Measurements from ENCODE around the gene GJE1. TPM values are rescaled to one million over a fixed set of nuclear protein-coding genes. Genes with fewer than 3 reads are reported as not detected.
"Not testable (repeated sequence)": the region's sequence is repeated elsewhere in the genome, so short reads cannot be mapped to it uniquely, and the experiment has no call there.

The GJE1 gene
- total RNA-seq, 1 donor from 2014 or later: not detected

DNA sequence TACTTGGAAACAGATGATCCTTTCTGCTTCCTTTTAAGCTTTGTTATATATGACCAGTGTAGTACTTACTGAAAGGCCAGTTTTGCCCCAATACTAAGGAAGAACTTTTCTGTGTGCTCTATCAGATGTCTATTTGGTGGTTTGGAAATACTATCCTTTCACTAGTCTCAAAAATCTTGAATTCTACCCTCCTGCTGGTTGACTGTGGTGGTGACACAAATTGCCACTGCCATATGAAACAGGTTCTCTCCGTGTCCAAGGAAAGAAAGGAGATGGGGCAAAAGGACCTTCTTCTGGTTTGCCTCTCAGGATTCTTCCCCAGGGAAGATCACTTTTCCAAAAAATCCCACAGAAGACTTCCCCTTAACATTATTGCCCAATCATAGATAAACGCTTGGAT is 6.2 kb downstream of the GJE1 start:
- Mint-ChIP-seq H3K9me3 (ENCODE audit: unreplicated experiment) (no peaks in the 10 kb centered on the region), H3K27me3 (ENCODE audit: unreplicated experiment) (no peaks in the 10 kb centered on the region), H3K4me1 (ENCODE audit: low read depth, unreplicated experiment) (no peaks in the 10 kb centered on the region), H3K36me3 (ENCODE audit: unreplicated experiment) (no peaks in the 10 kb centered on the region), H3K4me3 (ENCODE audit: unreplicated experiment) (no peak overlapping the region), H3K27ac (ENCODE audit: unreplicated experiment) (no peak overlapping the region)
- TF ChIP-seq, protein P1, sequence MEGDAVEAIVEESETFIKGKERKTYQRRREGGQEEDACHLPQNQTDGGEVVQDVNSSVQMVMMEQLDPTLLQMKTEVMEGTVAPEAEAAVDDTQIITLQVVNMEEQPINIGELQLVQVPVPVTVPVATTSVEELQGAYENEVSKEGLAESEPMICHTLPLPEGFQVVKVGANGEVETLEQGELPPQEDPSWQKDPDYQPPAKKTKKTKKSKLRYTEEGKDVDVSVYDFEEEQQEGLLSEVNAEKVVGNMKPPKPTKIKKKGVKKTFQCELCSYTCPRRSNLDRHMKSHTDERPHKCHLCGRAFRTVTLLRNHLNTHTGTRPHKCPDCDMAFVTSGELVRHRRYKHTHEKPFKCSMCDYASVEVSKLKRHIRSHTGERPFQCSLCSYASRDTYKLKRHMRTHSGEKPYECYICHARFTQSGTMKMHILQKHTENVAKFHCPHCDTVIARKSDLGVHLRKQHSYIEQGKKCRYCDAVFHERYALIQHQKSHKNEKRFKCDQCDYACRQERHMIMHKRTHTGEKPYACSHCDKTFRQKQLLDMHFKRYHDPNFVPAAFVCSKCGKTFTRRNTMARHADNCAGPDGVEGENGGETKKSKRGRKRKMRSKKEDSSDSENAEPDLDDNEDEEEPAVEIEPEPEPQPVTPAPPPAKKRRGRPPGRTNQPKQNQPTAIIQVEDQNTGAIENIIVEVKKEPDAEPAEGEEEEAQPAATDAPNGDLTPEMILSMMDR (IDR thresholded peaks at IDR 0.05; ENCODE audit: partially characterized antibody, unreplicated experiment): peak; percentile 42
- DNase-seq: no peak

DNA sequence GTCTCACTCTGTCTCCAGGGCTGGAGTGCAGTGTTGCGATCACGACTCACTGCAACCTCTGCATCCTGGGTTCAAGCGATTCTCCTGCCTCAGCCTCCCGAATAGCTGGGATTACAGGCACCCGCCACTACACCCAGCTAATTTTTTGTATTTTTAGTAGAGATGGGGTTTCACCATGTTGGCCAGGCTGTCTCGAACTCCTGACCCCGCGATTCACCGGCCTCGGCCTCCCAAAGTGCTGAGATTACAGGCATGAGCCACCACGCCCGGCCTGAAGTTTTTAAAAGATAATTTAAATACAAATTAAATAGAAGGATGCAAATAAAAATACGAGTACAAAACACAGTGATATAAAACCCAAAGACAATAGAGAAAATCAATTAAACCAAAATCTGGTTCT is 8.8 kb downstream of the GJE1 start:
- H3K4me3 Mint-ChIP-seq (ENCODE audit: unreplicated experiment); DNase-seq; H3K36me3 Mint-ChIP-seq (ENCODE audit: unreplicated experiment); H3K27ac Mint-ChIP-seq (ENCODE audit: unreplicated experiment); H3K27me3 Mint-ChIP-seq (ENCODE audit: unreplicated experiment); H3K4me1 Mint-ChIP-seq (ENCODE audit: low read depth, unreplicated experiment); H3K9me3 Mint-ChIP-seq (ENCODE audit: unreplicated experiment): not testable (repeated sequence)

DNA sequence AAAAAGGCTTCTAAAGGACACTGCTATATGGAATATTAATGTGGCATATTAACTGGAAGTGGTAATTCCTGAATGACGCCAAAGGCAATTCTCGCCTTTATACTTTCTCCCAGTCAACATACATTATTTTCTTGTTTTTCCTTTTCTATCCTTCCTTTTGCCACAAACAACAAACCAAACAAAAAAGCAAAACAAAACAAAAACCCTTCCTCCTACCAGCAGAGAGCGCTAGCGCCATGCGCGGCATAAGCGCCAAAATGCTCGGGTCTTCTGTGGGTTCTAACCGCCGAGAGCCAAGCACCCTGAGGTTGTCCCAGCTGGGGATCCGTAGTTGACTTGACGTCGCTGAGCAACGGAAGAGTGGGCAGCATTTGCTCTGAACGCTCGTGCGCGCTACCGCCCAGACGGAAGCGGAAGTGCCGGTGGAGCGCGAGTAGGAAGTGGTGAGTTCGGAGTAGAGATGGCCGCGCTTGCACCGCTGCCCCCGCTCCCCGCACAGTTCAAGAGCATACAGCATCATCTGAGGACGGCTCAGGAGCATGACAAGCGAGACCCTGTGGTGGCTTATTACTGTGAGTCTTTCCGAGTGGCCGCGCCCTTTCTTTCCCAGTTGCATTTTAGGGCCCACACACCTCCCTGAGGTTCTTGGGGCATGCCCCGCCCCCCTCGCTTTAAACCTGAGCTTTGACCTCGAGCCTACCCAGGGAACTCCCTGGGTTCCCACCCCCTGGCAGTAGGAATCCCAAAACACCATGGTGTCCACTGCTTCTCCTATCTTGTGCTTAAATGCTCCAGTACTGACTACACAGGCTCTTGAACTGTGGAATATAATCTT is 14.3 kb downstream of the GJE1 start, which contains the start of the genes NMBR and VTA1:
TSS of gene NMBR (minus strand) at position 295 of the 835 bp plus-strand sequence. CDS start 58,464 bp downstream, outside the sequence.
TSS of gene VTA1 (plus strand) at position 436 of the 835 bp plus-strand sequence. CDS start at position 461, 25 bp downstream.
- Mint-ChIP-seq H3K4me1 (ENCODE audit: low read depth, unreplicated experiment) (peaks cover 5% of the 10 kb centered on the region), H3K9me3 (ENCODE audit: unreplicated experiment) (peaks cover 1% of the 10 kb centered on the region), H3K27me3 (ENCODE audit: unreplicated experiment) (no peaks in the 10 kb centered on the region), H3K27ac (ENCODE audit: unreplicated experiment) (no peak within 1 kb of the TSS), H3K36me3 (ENCODE audit: unreplicated experiment) (no peaks in the 10 kb centered on the region), H3K4me3 (ENCODE audit: unreplicated experiment) (peak within 1 kb of the TSS; percentile 94)
- DNase-seq: peak; percentile 93
- TF ChIP-seq, protein P1 (IDR thresholded peaks at IDR 0.05; ENCODE audit: partially characterized antibody, unreplicated experiment): peak; percentile 73

GRCh38 chr6:142152746-142153145 is 20.0 kb downstream of the GJE1 start:
- no peaks in the 10 kb centered on the region for H3K36me3 Mint-ChIP-seq (ENCODE audit: unreplicated experiment)
- no peak overlapping the region for H3K27ac Mint-ChIP-seq (ENCODE audit: unreplicated experiment)
- H3K4me1 Mint-ChIP-seq (ENCODE audit: low read depth, unreplicated experiment): peaks cover 5% of the 10 kb centered on the region

DNA sequence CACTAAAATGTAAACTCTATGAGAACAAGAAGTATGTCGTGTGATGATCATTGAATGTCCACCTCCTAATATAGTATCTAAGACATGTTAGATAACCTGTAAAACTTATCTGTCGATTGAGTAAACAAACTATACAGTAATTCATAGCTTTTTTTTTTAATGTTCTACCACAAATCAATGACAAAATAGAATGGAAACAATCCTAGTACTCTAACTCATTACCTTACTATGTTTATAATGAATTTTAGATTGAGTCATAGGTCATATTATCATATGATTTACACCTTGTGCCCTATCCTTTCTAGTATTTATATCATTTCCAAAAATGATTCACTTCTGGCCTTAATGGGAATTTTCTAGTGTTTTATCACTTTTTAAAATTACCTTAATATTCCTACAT is 20.5 kb downstream of the GJE1 start:
- no peak overlapping the region for H3K27ac Mint-ChIP-seq (ENCODE audit: unreplicated experiment)
- H3K27me3 Mint-ChIP-seq (ENCODE audit: unreplicated experiment): no peaks in the 10 kb centered on the region
- no peak for DNase-seq
- H3K4me1 Mint-ChIP-seq (ENCODE audit: low read depth, unreplicated experiment): peaks cover 4% of the 10 kb centered on the region
- no peaks in the 10 kb centered on the region for H3K36me3 Mint-ChIP-seq (ENCODE audit: unreplicated experiment)
- H3K4me3 Mint-ChIP-seq (ENCODE audit: unreplicated experiment): no peak overlapping the region
- no peaks in the 10 kb centered on the region for H3K9me3 Mint-ChIP-seq (ENCODE audit: unreplicated experiment)
- TF ChIP-seq, protein P1 (IDR thresholded peaks at IDR 0.05; ENCODE audit: partially characterized antibody, unreplicated experiment): no peak

More at GRCh38 chr6:142152746-142153145, 20.0 kb downstream of the GJE1 start:
- TF ChIP-seq, protein P1 (IDR thresholded peaks at IDR 0.05; ENCODE audit: partially characterized antibody, unreplicated experiment): no peak
- Mint-ChIP-seq H3K4me3 (ENCODE audit: unreplicated experiment) (no peak overlapping the region), H3K9me3 (ENCODE audit: unreplicated experiment) (no peaks in the 10 kb centered on the region), H3K27me3 (ENCODE audit: unreplicated experiment) (no peaks in the 10 kb centered on the region)
- no peak for DNase-seq
